Measurements from ENCODE around the gene NDUFS2. TPM values are rescaled to one million over a fixed set of nuclear protein-coding genes. Genes with fewer than 3 reads are reported as not detected.
"Not testable (repeated sequence)": the region's sequence is repeated elsewhere in the genome, so short reads cannot be mapped to it uniquely, and the experiment has no call there.

Gene NDUFS2
- total RNA-seq, 1 donor from 2014 or later: 124 TPM

GRCh38 chr1:161230762-161231161 is 28.6 kb downstream of the NDUFS2 start:
- no peak for TF ChIP-seq CTCF (conservative IDR thresholded peaks at IDR 0.05; ENCODE audit: low read depth, low read length)
- DNase-seq (ENCODE audit: low read depth): no peak
- H3K4me3 ChIP-seq (ENCODE audit: low read depth, low read length): no peak overlapping the region

- H3K4me3 ChIP-seq (ENCODE audit: low read depth, low read length): no peak overlapping the region
- no peak for TF ChIP-seq CTCF (conservative IDR thresholded peaks at IDR 0.05; ENCODE audit: low read depth, low read length)
- no peak for DNase-seq (ENCODE audit: low read depth)
These were observed 30.9 kb downstream of the NDUFS2 start for GRCh38 chr1:161233102-161233501.

GRCh38 chr1:161235957-161236775 is 34.0 kb downstream of the NDUFS2 start:
- no peak overlapping the region for H3K4me3 ChIP-seq (ENCODE audit: low read depth, low read length)
- DNase-seq (ENCODE audit: low read depth): no peak
- TF ChIP-seq CTCF (conservative IDR thresholded peaks at IDR 0.05; ENCODE audit: low read depth, low read length): no peak

GRCh38 chr1:161238039-161238473 is 35.9 kb downstream of the NDUFS2 start, which contains the start of gene NR1I3:
TSS of gene NR1I3 (minus strand) at chr1:161238203. CDS start at chr1:161236565, 1,638 bp downstream.
- no peak within 1 kb of the TSS for H3K4me3 ChIP-seq (ENCODE audit: low read depth, low read length)
- DNase-seq (ENCODE audit: low read depth): no peak
- no peak for TF ChIP-seq CTCF (conservative IDR thresholded peaks at IDR 0.05; ENCODE audit: low read depth, low read length)

GRCh38 chr1:161241682-161242081 is 39.5 kb downstream of the NDUFS2 start:
- TF ChIP-seq CTCF (conservative IDR thresholded peaks at IDR 0.05; ENCODE audit: low read depth, low read length): no peak
- no peak for DNase-seq (ENCODE audit: low read depth)
- H3K4me3 ChIP-seq (ENCODE audit: low read depth, low read length): no peak overlapping the region

- TF ChIP-seq CTCF (conservative IDR thresholded peaks at IDR 0.05; ENCODE audit: low read depth, low read length): no peak
- DNase-seq (ENCODE audit: low read depth): no peak
- no peak overlapping the region for H3K4me3 ChIP-seq (ENCODE audit: low read depth, low read length)
These were observed 40.1 kb downstream of the NDUFS2 start for GRCh38 chr1:161242313-161242712.

- no peak for DNase-seq (ENCODE audit: low read depth)
- no peak for TF ChIP-seq CTCF (conservative IDR thresholded peaks at IDR 0.05; ENCODE audit: low read depth, low read length)
- H3K4me3 ChIP-seq (ENCODE audit: low read depth, low read length): no peak overlapping the region
These were observed 42.7 kb downstream of the NDUFS2 start for GRCh38 chr1:161244888-161245287.

- H3K4me3 ChIP-seq (ENCODE audit: low read depth, low read length); DNase-seq (ENCODE audit: low read depth): not testable (repeated sequence)
These were observed 47.9 kb downstream of the NDUFS2 start for GRCh38 chr1:161250100-161250499.

Measured in epithelial cell of proximal tubule (primary cell).